HEK293 (cell line): Measurements from ENCODE around the gene MLLT6.

Experiments used
- TCF7L2 ChIP-seq: IDR thresholded peaks from 2 replicates; pipeline ENCODE4 v1.6.1; 2011; ENCODE audit warnings: low read depth, mild to moderate bottlenecking, inconsistent platforms, low read length, moderate library complexity, borderline replicate concordance
- ZNF777 ChIP-seq: fragments of 450-650 bp; formaldehyde crosslinking; IDR thresholded peaks from 2 replicates; pipeline ENCODE4 v1.5.1; 2017; ENCODE audit warnings: missing biosample characterization, missing genetic modification characterization, borderline replicate concordance
- ZSCAN4 ChIP-seq: fragments of 450-650 bp; formaldehyde crosslinking; IDR thresholded peaks from 2 replicates; pipeline ENCODE4 v1.5.1; 2017; ENCODE audit warnings: missing biosample characterization, missing genetic modification characterization
- TF ChIP-seq, protein P1 (sequence below): fragments of 450-650 bp; formaldehyde crosslinking; IDR thresholded peaks from 2 replicates; pipeline ENCODE4 v1.5.1; 2016; ENCODE audit warnings: missing biosample characterization, missing genetic modification characterization

GRCh38 chr17:38731526-38732294, 26.6 kb downstream of the MLLT6 start:
- TF ChIP-seq, protein P1, sequence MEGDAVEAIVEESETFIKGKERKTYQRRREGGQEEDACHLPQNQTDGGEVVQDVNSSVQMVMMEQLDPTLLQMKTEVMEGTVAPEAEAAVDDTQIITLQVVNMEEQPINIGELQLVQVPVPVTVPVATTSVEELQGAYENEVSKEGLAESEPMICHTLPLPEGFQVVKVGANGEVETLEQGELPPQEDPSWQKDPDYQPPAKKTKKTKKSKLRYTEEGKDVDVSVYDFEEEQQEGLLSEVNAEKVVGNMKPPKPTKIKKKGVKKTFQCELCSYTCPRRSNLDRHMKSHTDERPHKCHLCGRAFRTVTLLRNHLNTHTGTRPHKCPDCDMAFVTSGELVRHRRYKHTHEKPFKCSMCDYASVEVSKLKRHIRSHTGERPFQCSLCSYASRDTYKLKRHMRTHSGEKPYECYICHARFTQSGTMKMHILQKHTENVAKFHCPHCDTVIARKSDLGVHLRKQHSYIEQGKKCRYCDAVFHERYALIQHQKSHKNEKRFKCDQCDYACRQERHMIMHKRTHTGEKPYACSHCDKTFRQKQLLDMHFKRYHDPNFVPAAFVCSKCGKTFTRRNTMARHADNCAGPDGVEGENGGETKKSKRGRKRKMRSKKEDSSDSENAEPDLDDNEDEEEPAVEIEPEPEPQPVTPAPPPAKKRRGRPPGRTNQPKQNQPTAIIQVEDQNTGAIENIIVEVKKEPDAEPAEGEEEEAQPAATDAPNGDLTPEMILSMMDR (tag by site-specific recombination): no peak
- TF ChIP-seq ZNF777 (tag by site-specific recombination) (no peak), TCF7L2 (no peak), ZSCAN4 (tag by site-specific recombination) (no peak)
